ENCODE data around the gene SLC22A15.

SLC22A15 gene

DNA sequence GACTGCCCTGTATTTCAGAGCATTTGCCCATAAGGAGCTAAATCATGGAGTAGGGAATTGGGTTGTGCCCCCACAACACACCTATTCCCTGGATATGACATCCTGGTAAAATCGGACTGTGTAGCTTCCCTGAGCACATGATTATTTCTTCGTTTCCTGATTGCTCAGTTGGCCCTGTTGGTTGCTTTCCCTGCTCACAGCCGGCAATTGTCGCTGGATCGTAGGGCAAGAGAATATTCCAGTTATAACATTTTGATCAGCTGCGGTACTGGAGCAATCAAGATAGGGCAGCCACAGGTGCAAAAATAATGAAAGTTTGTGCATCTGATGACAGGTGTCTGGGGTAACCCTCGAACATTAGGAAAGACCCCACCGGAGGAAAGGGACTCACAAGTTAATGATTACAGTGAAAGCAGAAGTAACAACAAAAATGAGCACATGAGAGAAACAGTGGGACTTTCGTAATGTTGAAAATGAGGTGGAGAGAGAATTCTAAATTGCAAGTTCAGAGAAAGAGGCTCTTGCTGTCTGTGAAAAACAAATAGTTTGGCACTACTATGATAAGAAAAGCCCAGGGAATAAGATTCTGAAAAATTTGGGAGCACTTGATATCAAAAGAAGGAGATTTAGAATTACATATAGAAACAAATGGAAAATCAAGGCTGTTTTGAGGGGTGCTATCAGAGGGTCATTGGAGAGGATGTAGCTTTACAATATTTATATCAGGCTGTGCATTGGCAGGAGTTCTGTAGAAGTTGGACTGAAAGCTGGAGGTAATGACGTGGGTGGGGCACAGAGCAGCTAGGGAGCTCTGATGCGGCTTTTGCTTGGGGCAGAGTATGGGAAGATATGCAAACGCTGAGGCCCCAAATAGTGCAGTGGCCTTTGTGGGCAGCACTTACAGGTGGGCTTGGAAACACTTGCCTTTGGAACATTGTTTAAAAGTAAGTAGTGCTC lies 134.5 kb downstream of the SLC22A15 start, which contains the start of gene MAB21L3:
Gene MAB21L3, plus strand, starts transcription at position 833 of the 957 bp plus-strand sequence. CDS start 1,217 bp downstream, outside the sequence.
- DNase-seq: no peak

DNA sequence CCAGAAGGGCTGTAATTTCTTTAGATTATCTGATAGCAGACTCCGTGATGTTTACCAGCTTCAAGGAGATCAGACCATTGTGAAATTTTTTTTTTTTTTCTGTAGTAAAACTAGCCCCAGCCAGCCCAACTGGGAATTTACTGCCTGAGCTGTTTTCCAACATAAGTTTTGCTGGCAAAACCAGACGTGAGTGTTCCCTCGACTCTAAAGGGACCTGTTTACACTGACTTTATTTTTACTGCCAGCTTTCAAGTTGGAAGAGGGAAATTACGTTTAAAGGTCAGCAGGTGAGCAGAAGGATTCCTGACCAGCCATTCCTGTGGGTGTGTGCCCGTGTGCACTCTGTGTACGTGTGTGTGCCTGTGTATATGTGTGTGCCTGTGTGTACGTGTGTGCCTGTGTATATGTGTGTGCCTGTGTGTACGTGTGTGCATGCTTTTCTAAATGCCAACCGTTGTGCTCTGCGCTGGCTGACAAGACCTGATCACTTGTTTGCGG lies 135.3 kb downstream of the SLC22A15 start:
- no peak for DNase-seq

DNA sequence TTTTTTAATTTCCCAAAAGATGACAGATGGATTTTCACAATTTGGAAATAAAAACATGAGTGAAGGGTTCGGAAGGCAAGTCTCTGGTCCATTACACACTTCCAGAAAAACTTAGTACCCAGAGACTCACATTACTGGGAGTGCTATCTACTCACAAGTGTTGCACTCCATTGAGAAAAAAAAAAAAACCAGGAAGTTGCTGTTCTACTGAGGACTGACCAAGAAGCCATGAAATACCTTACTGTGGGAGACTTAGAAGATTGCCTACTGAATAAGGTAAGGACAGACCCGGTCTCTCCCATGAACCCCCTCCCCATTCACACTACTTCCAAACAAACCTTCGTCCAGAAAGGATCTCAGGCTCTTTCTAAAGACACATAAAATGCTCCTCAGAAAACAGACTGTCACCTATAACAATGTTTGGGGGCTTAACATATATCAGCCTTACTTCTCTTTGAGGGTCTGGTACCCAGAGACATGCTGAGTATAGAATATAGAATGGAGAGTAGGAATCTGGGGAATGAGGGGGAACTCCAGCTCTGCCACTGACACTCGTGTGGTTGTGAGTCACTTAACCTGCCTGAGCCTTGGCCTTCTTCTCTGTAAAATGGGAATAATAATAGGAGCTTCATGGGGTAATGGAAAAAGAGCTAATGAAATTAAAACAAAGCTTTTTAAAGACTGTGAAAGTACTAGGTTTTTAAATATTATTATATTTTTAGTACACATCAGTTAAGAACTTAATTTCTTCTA lies 136.3 kb downstream of the SLC22A15 start:
- no peak for DNase-seq

DNA sequence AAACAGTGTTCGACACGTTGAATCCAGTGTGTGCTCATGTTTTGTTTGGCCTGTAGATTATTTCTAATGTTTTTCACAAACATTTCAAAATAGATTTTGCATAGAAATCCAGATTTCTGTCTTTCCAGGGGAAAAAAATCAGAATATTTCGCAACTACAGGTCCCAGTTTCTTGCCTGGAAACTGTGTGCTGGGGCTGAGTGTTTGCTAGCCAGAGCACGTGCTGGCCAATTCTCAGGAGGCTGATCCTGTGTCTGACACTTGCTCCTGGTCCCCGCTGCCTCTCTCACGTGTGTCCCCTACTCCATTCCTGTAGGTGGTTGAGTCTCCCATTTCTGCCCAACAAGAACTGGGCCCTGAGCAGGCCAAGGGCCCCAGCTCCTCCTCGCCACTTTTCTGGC lies 137.3 kb downstream of the SLC22A15 start:
- DNase-seq: no peak

- DNase-seq: no peak
Observed at GRCh38 chr1:116115476-116116439, 139.4 kb downstream of the SLC22A15 start.

DNA sequence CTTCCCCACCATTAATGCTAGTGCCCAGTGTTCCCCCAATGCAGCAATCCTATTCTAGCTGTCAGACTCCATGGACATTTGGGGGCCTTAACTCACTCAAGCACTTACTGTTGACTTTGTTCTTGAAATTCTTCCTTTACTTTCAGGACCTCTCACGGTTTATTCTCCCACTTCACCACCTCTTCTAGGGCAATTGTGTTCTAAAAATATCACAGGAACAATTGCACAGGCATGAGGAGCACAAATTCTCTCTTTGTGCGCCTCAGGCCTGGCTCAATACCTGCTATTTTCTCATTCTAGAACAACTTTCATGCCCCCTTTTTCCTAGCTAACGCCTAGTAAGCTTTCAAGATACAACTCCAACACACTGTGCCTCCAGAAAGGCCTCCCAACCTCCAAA lies 142.2 kb downstream of the SLC22A15 start:
- no peak for DNase-seq
